NCI-H187 treated with DMSO at 0.1 percent for 48 hours (cell line): ENCODE measurements around the gene LPCAT1.
"Not testable (repeated sequence)": the region's sequence is repeated elsewhere in the genome, so short reads cannot be mapped to it uniquely, and the experiment has no call there.

ENCODE experiments used
- DNase-seq: peaks from one replicate; lab custom pipeline; 2025; lab: John Stamatoyannopoulos, UW

LPCAT1 gene

GRCh38 chr5:1523793-1524480, at the start of gene LPCAT1:
Gene LPCAT1 (minus strand): TSS chr5:1523960. CDS start chr5:1523844, 116 bp downstream.
- DNase-seq: no peak

- not testable (repeated sequence) for DNase-seq
Measured at GRCh38 chr5:1571875-1572274, 48.1 kb upstream of the LPCAT1 start.

GRCh38 chr5:1570975-1571374, 47.2 kb upstream of the LPCAT1 start:
- DNase-seq: no peak

GRCh38 chr5:1568201-1568979, 44.6 kb upstream of the LPCAT1 start:
- no peak for DNase-seq

- DNase-seq: not testable (repeated sequence)
Measured at GRCh38 chr5:1567527-1568200, 43.9 kb upstream of the LPCAT1 start.

- no peak for DNase-seq
Measured at GRCh38 chr5:1565737-1566734, 42.3 kb upstream of the LPCAT1 start.

GRCh38 chr5:1564824-1565736, 41.3 kb upstream of the LPCAT1 start:
- no peak for DNase-seq

GRCh38 chr5:1564182-1564748, 40.5 kb upstream of the LPCAT1 start:
- no peak for DNase-seq

- DNase-seq: no peak
Measured at GRCh38 chr5:1563617-1564181, 39.9 kb upstream of the LPCAT1 start.

- DNase-seq: no peak
Measured at GRCh38 chr5:1563051-1563461, 39.3 kb upstream of the LPCAT1 start.

- DNase-seq: no peak
Measured at GRCh38 chr5:1562599-1562998, 38.8 kb upstream of the LPCAT1 start.

- DNase-seq: no peak
Measured at GRCh38 chr5:1561402-1561929, 37.7 kb upstream of the LPCAT1 start.

- not testable (repeated sequence) for DNase-seq
Measured at GRCh38 chr5:1560499-1560898, 36.7 kb upstream of the LPCAT1 start.

GRCh38 chr5:1558944-1559343, 35.2 kb upstream of the LPCAT1 start:
- DNase-seq: no peak

GRCh38 chr5:1557114-1557873, 33.5 kb upstream of the LPCAT1 start:
- DNase-seq: no peak

GRCh38 chr5:1555808-1556731, 32.3 kb upstream of the LPCAT1 start:
- no peak for DNase-seq

GRCh38 chr5:1555011-1555807, 31.4 kb upstream of the LPCAT1 start:
- DNase-seq: no peak
